Measurements from ENCODE around the gene DPY30. TPM values are rescaled to one million over a fixed set of nuclear protein-coding genes. Genes with fewer than 3 reads are reported as not detected.

DPY30 gene
- total RNA-seq, 1 experiment from 2014 or later = 105 TPM

- ChIA-PET CTCF (interaction anchor here (0.8 kb wide), 1 partner anchor 24 kb away, joined by 4 read pairs; no protein-coding TSS in a partner anchor), POLR2A (no interaction called here)
- H3K27me3 ChIP-seq (ENCODE audit: control insufficient read depth, insufficient read depth, low read length) = no peaks in the 10 kb centered on the region
- no peaks in the 10 kb centered on the region for H3K9me3 ChIP-seq (ENCODE audit: control insufficient read depth, insufficient read depth, low read depth, low read length)
- ATAC-seq = no peak
- H3K4me3 ChIP-seq (ENCODE audit: low read depth in 2 of 2, low read length in 2 of 2) = no peak overlapping the region
- no TSS peak for BruUV-seq (replicated peaks)
- no peak for DNase-seq (ENCODE audit: low read depth, low spot score)
- peaks cover 14% of the 10 kb centered on the region for H3K4me1 ChIP-seq (ENCODE audit: control insufficient read depth, insufficient read depth, low read length)
- intact Hi-C loops (cut with micrococcal nuclease; ENCODE audit: unreplicated experiment) (loop anchor here (10.0 kb wide), 1 partner anchor 161 kb away; the partner anchor contains the start of gene SLC30A6), in situ Hi-C loops (cut with HindIII; ENCODE audit: low pct_unique_long_range_greater_than_20kb, low sequenced_read_pairs) (no loop called here)
- no peaks in the 10 kb centered on the region for H3K36me3 ChIP-seq (ENCODE audit: control insufficient read depth, insufficient read depth, low read length)
- H3K27ac ChIP-seq (ENCODE audit: low read length) = no peak overlapping the region
- TF ChIP-seq POLR2AphosphoS5 (IDR thresholded peaks at IDR 0.05; ENCODE audit: low read depth, low read length) (no peak), REST (IDR thresholded peaks at IDR 0.05; ENCODE audit: insufficient read depth in 1 of 2, low read depth in 2 of 2, low read length in 1 of 2) (no peak), TCF7L2 (IDR thresholded peaks at IDR 0.05; ENCODE audit: low read depth, low read length) (no peak), SIN3A (IDR thresholded peaks at IDR 0.05; ENCODE audit: borderline replicate concordance, insufficient read depth, low read depth, low read length) (no peak)
- TF ChIP-seq, protein P1, sequence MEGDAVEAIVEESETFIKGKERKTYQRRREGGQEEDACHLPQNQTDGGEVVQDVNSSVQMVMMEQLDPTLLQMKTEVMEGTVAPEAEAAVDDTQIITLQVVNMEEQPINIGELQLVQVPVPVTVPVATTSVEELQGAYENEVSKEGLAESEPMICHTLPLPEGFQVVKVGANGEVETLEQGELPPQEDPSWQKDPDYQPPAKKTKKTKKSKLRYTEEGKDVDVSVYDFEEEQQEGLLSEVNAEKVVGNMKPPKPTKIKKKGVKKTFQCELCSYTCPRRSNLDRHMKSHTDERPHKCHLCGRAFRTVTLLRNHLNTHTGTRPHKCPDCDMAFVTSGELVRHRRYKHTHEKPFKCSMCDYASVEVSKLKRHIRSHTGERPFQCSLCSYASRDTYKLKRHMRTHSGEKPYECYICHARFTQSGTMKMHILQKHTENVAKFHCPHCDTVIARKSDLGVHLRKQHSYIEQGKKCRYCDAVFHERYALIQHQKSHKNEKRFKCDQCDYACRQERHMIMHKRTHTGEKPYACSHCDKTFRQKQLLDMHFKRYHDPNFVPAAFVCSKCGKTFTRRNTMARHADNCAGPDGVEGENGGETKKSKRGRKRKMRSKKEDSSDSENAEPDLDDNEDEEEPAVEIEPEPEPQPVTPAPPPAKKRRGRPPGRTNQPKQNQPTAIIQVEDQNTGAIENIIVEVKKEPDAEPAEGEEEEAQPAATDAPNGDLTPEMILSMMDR (IDR thresholded peaks at IDR 0.05) = no peak
Measured at GRCh38 chr2:32003791-32004190, 35.8 kb downstream of the DPY30 start.

- TF ChIP-seq TCF7L2 (IDR thresholded peaks at IDR 0.05; ENCODE audit: low read depth, low read length) (no peak), POLR2AphosphoS5 (IDR thresholded peaks at IDR 0.05; ENCODE audit: low read depth, low read length) (no peak), REST (IDR thresholded peaks at IDR 0.05; ENCODE audit: insufficient read depth in 1 of 2, low read depth in 2 of 2, low read length in 1 of 2) (no peak), SIN3A (IDR thresholded peaks at IDR 0.05; ENCODE audit: borderline replicate concordance, insufficient read depth, low read depth, low read length) (no peak)
- TF ChIP-seq, protein P1 (IDR thresholded peaks at IDR 0.05) = no peak
- Histone ChIP-seq H3K36me3 (ENCODE audit: control insufficient read depth, insufficient read depth, low read length) (no peaks in the 10 kb centered on the region), H3K4me1 (ENCODE audit: control insufficient read depth, insufficient read depth, low read length) (peaks cover 17% of the 10 kb centered on the region), H3K4me3 (ENCODE audit: low read depth in 2 of 2, low read length in 2 of 2) (no peak overlapping the region), H3K27me3 (ENCODE audit: control insufficient read depth, insufficient read depth, low read length) (no peaks in the 10 kb centered on the region), H3K9me3 (ENCODE audit: control insufficient read depth, insufficient read depth, low read depth, low read length) (no peaks in the 10 kb centered on the region), H3K27ac (ENCODE audit: low read length) (no peak overlapping the region)
- DNase-seq (ENCODE audit: low read depth, low spot score) (no peak), ATAC-seq (no peak)
- POLR2A ChIA-PET = no interaction called here
- CTCF ChIA-PET = no interaction called here
- BruUV-seq (replicated peaks) = no TSS peak
- intact Hi-C loops (cut with micrococcal nuclease; ENCODE audit: unreplicated experiment) = loop anchor here (10.0 kb wide), 1 partner anchor 162 kb away; the partner anchor contains the start of gene SLC30A6
- in situ Hi-C loops (cut with HindIII; ENCODE audit: low pct_unique_long_range_greater_than_20kb, low sequenced_read_pairs) = no loop called here
Measured at GRCh38 chr2:32002406-32002805, 37.2 kb downstream of the DPY30 start.

Measured in Panc1 (cell line).